Activated T-helper 17 cell treated with anti-CD3 and anti-CD28 coated beads, Interleukin-2, amount 50 U/mL, for 72 hours (primary cell): ENCODE results near the gene HSPA1A. TPM values are rescaled to one million over a fixed set of nuclear protein-coding genes. Genes with fewer than 3 reads are reported as not detected.
"Not testable (repeated sequence)": the region's sequence is repeated elsewhere in the genome, so short reads cannot be mapped to it uniquely, and the experiment has no call there.

Source experiments
- ATAC-seq: fragments of 150-1000 bp; cut with Tn5 transposase; replicated peaks from 2 replicates; pipeline ENCODE4 v1.10.0; 2021; ENCODE audit warnings: mild to moderate bottlenecking, moderate library complexity
- H3K27ac Mint-ChIP-seq: one replicate; pipeline ENCODE4 v1.8.0; 2022; ENCODE audit warnings: mixed read lengths
- H3K27me3 Mint-ChIP-seq: one replicate; pipeline ENCODE4 v1.8.0; 2022; ENCODE audit warnings: mixed read lengths
- H3K36me3 Mint-ChIP-seq: one replicate; pipeline ENCODE4 v1.8.0; 2022; ENCODE audit warnings: low read depth, mild to moderate bottlenecking, mixed read lengths
- H3K4me1 Mint-ChIP-seq: one replicate; pipeline ENCODE4 v1.8.0; 2022; ENCODE audit warnings: mixed read lengths
- H3K4me3 Mint-ChIP-seq: one replicate; pipeline ENCODE4 v1.8.0; 2022; ENCODE audit warnings: mild to moderate bottlenecking, mixed read lengths
- H3K9me3 Mint-ChIP-seq: one replicate; pipeline ENCODE4 v1.8.0; 2022; ENCODE audit warnings: mixed read lengths
- total RNA-seq, 2 donors: library from RNA; stranded (reverse); gene quantifications; one replicate each; pipeline ENCODE4 v1.2.3, GENCODE V29; 2022

Gene HSPA1A
- total RNA-seq, 2 donors from 2014 or later, result 124 to 189 TPM

GRCh38 chr6:31851485-31851832, 36.1 kb downstream of the HSPA1A start:
- no peak for ATAC-seq
- H3K4me1 Mint-ChIP-seq, result no peaks in the 10 kb centered on the region
- no peak overlapping the region for H3K4me3 Mint-ChIP-seq
- H3K27me3 Mint-ChIP-seq, result no peaks in the 10 kb centered on the region
- no peaks in the 10 kb centered on the region for H3K36me3 Mint-ChIP-seq
- no peaks in the 10 kb centered on the region for H3K9me3 Mint-ChIP-seq
- H3K27ac Mint-ChIP-seq, result no peak overlapping the region

- not testable (repeated sequence) for H3K4me3 Mint-ChIP-seq, H3K4me1 Mint-ChIP-seq, H3K27me3 Mint-ChIP-seq, H3K27ac Mint-ChIP-seq, ATAC-seq, H3K9me3 Mint-ChIP-seq, H3K36me3 Mint-ChIP-seq
These were observed 36.8 kb downstream of the HSPA1A start for GRCh38 chr6:31851980-31852718.

GRCh38 chr6:31857774-31858173, 42.4 kb downstream of the HSPA1A start:
- not testable (repeated sequence) for H3K4me1 Mint-ChIP-seq, H3K4me3 Mint-ChIP-seq, H3K9me3 Mint-ChIP-seq, H3K27me3 Mint-ChIP-seq, ATAC-seq, H3K27ac Mint-ChIP-seq
- H3K36me3 Mint-ChIP-seq, result peaks cover 41% of the 10 kb centered on the region

- no peak for ATAC-seq
- Mint-ChIP-seq H3K9me3 (no peaks in the 10 kb centered on the region), H3K27me3 (no peaks in the 10 kb centered on the region), H3K27ac (no peak overlapping the region), H3K4me3 (no peak overlapping the region), H3K36me3 (peaks cover 45% of the 10 kb centered on the region), H3K4me1 (peaks cover 11% of the 10 kb centered on the region)
These were observed 43.4 kb downstream of the HSPA1A start for GRCh38 chr6:31858707-31859106.

GRCh38 chr6:31859923-31860322, 44.6 kb downstream of the HSPA1A start:
- H3K27ac Mint-ChIP-seq, result peak overlapping the region; percentile 36
- H3K9me3 Mint-ChIP-seq, result no peaks in the 10 kb centered on the region
- ATAC-seq, result no peak
- H3K4me1 Mint-ChIP-seq, result peaks cover 11% of the 10 kb centered on the region
- peaks cover 45% of the 10 kb centered on the region for H3K36me3 Mint-ChIP-seq
- H3K4me3 Mint-ChIP-seq, result no peak overlapping the region
- H3K27me3 Mint-ChIP-seq, result no peaks in the 10 kb centered on the region

GRCh38 chr6:31860349-31860748, 45.0 kb downstream of the HSPA1A start:
- ATAC-seq, result no peak
- H3K9me3 Mint-ChIP-seq, result no peaks in the 10 kb centered on the region
- peaks cover 11% of the 10 kb centered on the region for H3K4me1 Mint-ChIP-seq
- peak overlapping the region; percentile 36 for H3K27ac Mint-ChIP-seq
- H3K27me3 Mint-ChIP-seq, result no peaks in the 10 kb centered on the region
- H3K4me3 Mint-ChIP-seq, result no peak overlapping the region
- peaks cover 45% of the 10 kb centered on the region for H3K36me3 Mint-ChIP-seq

GRCh38 chr6:31861150-31861549, 45.8 kb downstream of the HSPA1A start:
- H3K27me3 Mint-ChIP-seq, result no peaks in the 10 kb centered on the region
- ATAC-seq, result no peak
- H3K9me3 Mint-ChIP-seq, result no peaks in the 10 kb centered on the region
- no peak overlapping the region for H3K27ac Mint-ChIP-seq
- H3K36me3 Mint-ChIP-seq, result peaks cover 45% of the 10 kb centered on the region
- peaks cover 11% of the 10 kb centered on the region for H3K4me1 Mint-ChIP-seq
- peak overlapping the region; percentile 94 for H3K4me3 Mint-ChIP-seq

GRCh38 chr6:31861919-31862343, 46.6 kb downstream of the HSPA1A start:
- H3K27me3 Mint-ChIP-seq, result no peaks in the 10 kb centered on the region
- H3K9me3 Mint-ChIP-seq, result no peaks in the 10 kb centered on the region
- H3K4me1 Mint-ChIP-seq, result peaks cover 11% of the 10 kb centered on the region

GRCh38 chr6:31862344-31863235, 47.2 kb downstream of the HSPA1A start, which contains the start of gene NEU1:
NEU1 (minus strand) TSS chr6:31862821; CDS start chr6:31862776, 45 bp downstream.
- peak within 1 kb of the TSS; percentile 96 for H3K27ac Mint-ChIP-seq
- peak within 1 kb of the TSS; percentile 94 for H3K4me3 Mint-ChIP-seq
- ATAC-seq, result peak; percentile 98
- H3K4me1 Mint-ChIP-seq, result peaks cover 11% of the 10 kb centered on the region
- no peaks in the 10 kb centered on the region for H3K9me3 Mint-ChIP-seq
- peaks cover 37% of the 10 kb centered on the region for H3K36me3 Mint-ChIP-seq
- H3K27me3 Mint-ChIP-seq, result no peaks in the 10 kb centered on the region

More at GRCh38 chr6:31861919-31862343, 46.6 kb downstream of the HSPA1A start:
- peaks cover 44% of the 10 kb centered on the region for H3K36me3 Mint-ChIP-seq
- no peak for ATAC-seq
- peak overlapping the region; percentile 96 for H3K27ac Mint-ChIP-seq
- peak overlapping the region; percentile 94 for H3K4me3 Mint-ChIP-seq

GRCh38 chr6:31864123-31864562, 48.8 kb downstream of the HSPA1A start:
- ATAC-seq, H3K27me3 Mint-ChIP-seq, H3K9me3 Mint-ChIP-seq: not testable (repeated sequence)
- Mint-ChIP-seq H3K27ac (peak overlapping the region; percentile 96), H3K36me3 (peaks cover 25% of the 10 kb centered on the region), H3K4me3 (peak overlapping the region; percentile 94), H3K4me1 (peaks cover 11% of the 10 kb centered on the region)

- H3K9me3 Mint-ChIP-seq, result no peaks in the 10 kb centered on the region
- H3K4me1 Mint-ChIP-seq, result peaks cover 11% of the 10 kb centered on the region
- no peak for ATAC-seq
- no peak overlapping the region for H3K27ac Mint-ChIP-seq
- peaks cover 18% of the 10 kb centered on the region for H3K36me3 Mint-ChIP-seq
- H3K27me3 Mint-ChIP-seq, result no peaks in the 10 kb centered on the region
- H3K4me3 Mint-ChIP-seq, result no peak overlapping the region
These were observed 49.5 kb downstream of the HSPA1A start for GRCh38 chr6:31864818-31865204.

- peaks cover 13% of the 10 kb centered on the region for H3K36me3 Mint-ChIP-seq
- H3K9me3 Mint-ChIP-seq, result no peaks in the 10 kb centered on the region
- no peak overlapping the region for H3K4me3 Mint-ChIP-seq
- no peak for ATAC-seq
- no peaks in the 10 kb centered on the region for H3K27me3 Mint-ChIP-seq
- no peak overlapping the region for H3K27ac Mint-ChIP-seq
- peaks cover 11% of the 10 kb centered on the region for H3K4me1 Mint-ChIP-seq
These were observed 50.1 kb downstream of the HSPA1A start for GRCh38 chr6:31865205-31866118.
